Suprapubic skin (tissue), 3 donors: ENCODE measurements around the gene MUS81.
"Not testable (repeated sequence)": the region's sequence is repeated elsewhere in the genome, so short reads cannot be mapped to it uniquely, and the experiment has no call there.

Source experiments
- CTCF ChIP-seq, 2 donors: fragments of 200-600 bp in 1 of 2; fragments of 450-650 bp in 1 of 2; sonication (generic) in 1 of 2; IDR thresholded peaks; one replicate each; pipeline ENCODE4 v1.5.1; 2016 to 2019; ENCODE audit warnings: antibody characterized with exemption in 2 of 2, mild to moderate bottlenecking in 1 of 2, moderate library complexity in 1 of 2
- POLR2AphosphoS5 ChIP-seq, 3 donors: sonication (generic); formaldehyde crosslinking; IDR thresholded peaks; one replicate each; pipeline ENCODE4 v1.6.1; 2017; ENCODE audit warnings: antibody characterized with exemption in 3 of 3

- not testable (repeated sequence) for TF ChIP-seq CTCF, POLR2AphosphoS5 (IDR thresholded peaks at IDR 0.05)
These were observed 31.9 kb downstream of the MUS81 start for GRCh38 chr11:65892137-65892540.
